ENCODE measurements around the gene AMPD2. TPM values are rescaled to one million over a fixed set of nuclear protein-coding genes. Genes with fewer than 3 reads are reported as not detected.

The AMPD2 gene
- total RNA-seq, 3 donors from 2014 or later, result 35.6 to 47.4 (median 40.9) TPM

- ATAC-seq (peak; percentile 6), DNase-seq (no peak)
- Histone ChIP-seq H3K9me3 (no peaks in the 10 kb centered on the region), H3K4me1 (ENCODE audit: low read depth) (peaks cover 18% of the 10 kb centered on the region), H3K4me3 (no peak overlapping the region), H3K36me3 (ENCODE audit: low read depth) (no peaks in the 10 kb centered on the region)
- intact Hi-C loops (cut with DNase I, micrococcal nuclease), result no loop called here
- no peak for TF ChIP-seq CTCF (IDR thresholded peaks at IDR 0.05)
Measured at GRCh38 chr1:109617291-109617801, 2.3 kb upstream of the AMPD2 start.

GRCh38 chr1:109618661-109619575 lies 719 bp upstream of the AMPD2 start:
- Histone ChIP-seq H3K36me3 (ENCODE audit: low read depth) (no peaks in the 10 kb centered on the region), H3K9me3 (no peaks in the 10 kb centered on the region), H3K4me3 (peak overlapping the region; percentile 38), H3K4me1 (ENCODE audit: low read depth) (peaks cover 21% of the 10 kb centered on the region)
- intact Hi-C loops (cut with DNase I, micrococcal nuclease), result no loop called here
- ATAC-seq (peak; percentile 13), DNase-seq (no peak)
- TF ChIP-seq CTCF (IDR thresholded peaks at IDR 0.05), result no peak

GRCh38 chr1:109620401-109620791 lies 759 bp downstream of the AMPD2 start:
- TF ChIP-seq CTCF (IDR thresholded peaks at IDR 0.05), result no peak
- Histone ChIP-seq H3K4me1 (ENCODE audit: low read depth) (peaks cover 21% of the 10 kb centered on the region), H3K4me3 (peak overlapping the region; percentile 38), H3K9me3 (no peaks in the 10 kb centered on the region), H3K36me3 (ENCODE audit: low read depth) (no peaks in the 10 kb centered on the region)
- intact Hi-C loops (cut with DNase I, micrococcal nuclease), result no loop called here
- DNase-seq, result peak; percentile 49 to 67 (median 63)
- ATAC-seq, result peak; percentile 33

GRCh38 chr1:109620841-109621286 lies 1.2 kb downstream of the AMPD2 start:
- intact Hi-C loops (cut with DNase I, micrococcal nuclease), result no loop called here
- peaks cover 21% of the 10 kb centered on the region for H3K4me1 ChIP-seq (ENCODE audit: low read depth)

More at GRCh38 chr1:109620841-109621286, 1.2 kb downstream of the AMPD2 start:
- no peaks in the 10 kb centered on the region for H3K36me3 ChIP-seq (ENCODE audit: low read depth)
- peak; percentile 94 to 98 (median 95) for DNase-seq
- no peak for TF ChIP-seq CTCF (IDR thresholded peaks at IDR 0.05)
- ATAC-seq, result peak; percentile 83
- H3K4me3 ChIP-seq, result peak overlapping the region; percentile 38
- no peaks in the 10 kb centered on the region for H3K9me3 ChIP-seq

Measured in mucosa of descending colon (tissue), 3 donors.